Natural killer cell (primary cell): ENCODE data around the gene MT1H. TPM values are rescaled to one million over a fixed set of nuclear protein-coding genes. Genes with fewer than 3 reads are reported as not detected.

Experiments used
- ATAC-seq, 3 donors: fragments of 150-1000 bp in 2 of 3; fragments of 200-7000 bp in 1 of 3; cut with Tn5 transposase; 1 replicate in 1 of 3; 2 replicates in 2 of 3; pipeline ENCODE4 v1.10.0; 2021; ENCODE audit warnings: mild to moderate bottlenecking in 2 of 3, moderate library complexity in 2 of 3
- DNase-seq, 2 donors: peaks; one replicate each; pipeline versions ENCODE4 v3.0.0 to v3.0.0-alpha.2; 2013 to 2021; ENCODE audit warnings: mixed read lengths in 1 of 2
- H3K27ac ChIP-seq: one replicate; pipeline ENCODE4 v1.5.1; 2013; ENCODE audit warnings: mild to moderate bottlenecking, low read length
- H3K27me3 ChIP-seq: one replicate; pipeline ENCODE4 v1.6.1; 2013; ENCODE audit warnings: low read length; ENCODE audit not compliant: control insufficient read depth, insufficient read depth
- H3K36me3 ChIP-seq: one replicate; pipeline ENCODE4 v1.6.1; 2013; ENCODE audit warnings: low read length; ENCODE audit not compliant: control insufficient read depth, insufficient read depth
- H3K4me1 ChIP-seq: one replicate; pipeline ENCODE4 v1.6.1; 2013; ENCODE audit warnings: low read length; ENCODE audit not compliant: control insufficient read depth, insufficient read depth
- H3K4me3 ChIP-seq: one replicate; pipeline ENCODE4 v1.5.1; 2013; ENCODE audit warnings: low read length
- H3K9me3 ChIP-seq: one replicate; pipeline ENCODE4 v1.6.1; 2013; ENCODE audit warnings: low read length; ENCODE audit not compliant: control insufficient read depth, insufficient read depth
- H3K27ac Mint-ChIP-seq, 2 donors: one replicate each; pipeline ENCODE4 v1.8.0; 2022; ENCODE audit warnings: mild to moderate bottlenecking in 2 of 2, mixed read lengths in 2 of 2, moderate library complexity in 1 of 2
- H3K27me3 Mint-ChIP-seq, 2 donors: one replicate each; pipeline ENCODE4 v1.8.0; 2022; ENCODE audit warnings: low read depth in 2 of 2, mixed read lengths in 2 of 2
- H3K36me3 Mint-ChIP-seq: one replicate; pipeline ENCODE4 v1.8.0; 2022; ENCODE audit warnings: mixed read lengths
- H3K4me1 Mint-ChIP-seq, 2 donors: one replicate each; pipeline ENCODE4 v1.8.0; 2022; ENCODE audit warnings: mixed read lengths in 2 of 2
- H3K4me3 Mint-ChIP-seq: one replicate; pipeline ENCODE4 v1.8.0; 2022; ENCODE audit warnings: mild to moderate bottlenecking, moderate library complexity, mixed read lengths
- H3K9me3 Mint-ChIP-seq, 2 donors: one replicate each; pipeline ENCODE4 v1.8.0; 2022; ENCODE audit warnings: mixed read lengths in 2 of 2
- WGBS: methylation state at CpG from one replicate; pipeline ENCODE4 v1.1.7; 2013; ENCODE audit warnings: missing lambda C conversion rate; ENCODE audit not compliant: insufficient coverage; 5-methylcytosine and 5-hydroxymethylcytosine counted together
- intact Hi-C: fragments of 100-400 bp; cut with micrococcal nuclease; formaldehyde crosslinking; loops from one replicate; pipeline ENCODE4 v1.14.2; 2022
- total RNA-seq, 4 donors: library from RNA; stranded (reverse); fragments of 120-200 nt in 1 of 4; gene quantifications; one replicate each; pipeline versions ENCODE4 v1.2.3 to v1.2.4, GENCODE V29; 2013 to 2022
- TF ChIP-seq, protein P1 (sequence below): fragments of 200-600 bp; IDR thresholded peaks from one replicate; pipeline ENCODE4 v1.8.0; 2022; ENCODE audit warnings: antibody characterized with exemption

MT1H gene
- total RNA-seq, 3 donors from 2014 or later (not counting 1 experiment from before 2014, with no cell fraction given) = not detected

GRCh38 chr16:56695246-56695645 lies 25.6 kb downstream of the MT1H start:
- H3K36me3 ChIP-seq = no peaks in the 10 kb centered on the region
- intact Hi-C loops = no loop called here
- WGBS = 58% methylated on average over 1 of the region's 1 CpG
- Mint-ChIP-seq H3K4me1 (no peaks in the 10 kb centered on the region), H3K27ac (no peak overlapping the region), H3K36me3 (no peaks in the 10 kb centered on the region), H3K27me3 (peaks cover 4 to 6% of the 10 kb centered on the region in 2 donors), H3K4me3 (no peak overlapping the region), H3K9me3 (no peaks in the 10 kb centered on the region)
- H3K4me1 ChIP-seq = no peaks in the 10 kb centered on the region
- no peak overlapping the region for H3K27ac ChIP-seq
- H3K4me3 ChIP-seq = no peak overlapping the region
- ATAC-seq (no peak), DNase-seq (no peak)
- H3K27me3 ChIP-seq = no peaks in the 10 kb centered on the region
- TF ChIP-seq, protein P1, sequence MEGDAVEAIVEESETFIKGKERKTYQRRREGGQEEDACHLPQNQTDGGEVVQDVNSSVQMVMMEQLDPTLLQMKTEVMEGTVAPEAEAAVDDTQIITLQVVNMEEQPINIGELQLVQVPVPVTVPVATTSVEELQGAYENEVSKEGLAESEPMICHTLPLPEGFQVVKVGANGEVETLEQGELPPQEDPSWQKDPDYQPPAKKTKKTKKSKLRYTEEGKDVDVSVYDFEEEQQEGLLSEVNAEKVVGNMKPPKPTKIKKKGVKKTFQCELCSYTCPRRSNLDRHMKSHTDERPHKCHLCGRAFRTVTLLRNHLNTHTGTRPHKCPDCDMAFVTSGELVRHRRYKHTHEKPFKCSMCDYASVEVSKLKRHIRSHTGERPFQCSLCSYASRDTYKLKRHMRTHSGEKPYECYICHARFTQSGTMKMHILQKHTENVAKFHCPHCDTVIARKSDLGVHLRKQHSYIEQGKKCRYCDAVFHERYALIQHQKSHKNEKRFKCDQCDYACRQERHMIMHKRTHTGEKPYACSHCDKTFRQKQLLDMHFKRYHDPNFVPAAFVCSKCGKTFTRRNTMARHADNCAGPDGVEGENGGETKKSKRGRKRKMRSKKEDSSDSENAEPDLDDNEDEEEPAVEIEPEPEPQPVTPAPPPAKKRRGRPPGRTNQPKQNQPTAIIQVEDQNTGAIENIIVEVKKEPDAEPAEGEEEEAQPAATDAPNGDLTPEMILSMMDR = no peak
- peaks cover 3% of the 10 kb centered on the region for H3K9me3 ChIP-seq

DNA sequence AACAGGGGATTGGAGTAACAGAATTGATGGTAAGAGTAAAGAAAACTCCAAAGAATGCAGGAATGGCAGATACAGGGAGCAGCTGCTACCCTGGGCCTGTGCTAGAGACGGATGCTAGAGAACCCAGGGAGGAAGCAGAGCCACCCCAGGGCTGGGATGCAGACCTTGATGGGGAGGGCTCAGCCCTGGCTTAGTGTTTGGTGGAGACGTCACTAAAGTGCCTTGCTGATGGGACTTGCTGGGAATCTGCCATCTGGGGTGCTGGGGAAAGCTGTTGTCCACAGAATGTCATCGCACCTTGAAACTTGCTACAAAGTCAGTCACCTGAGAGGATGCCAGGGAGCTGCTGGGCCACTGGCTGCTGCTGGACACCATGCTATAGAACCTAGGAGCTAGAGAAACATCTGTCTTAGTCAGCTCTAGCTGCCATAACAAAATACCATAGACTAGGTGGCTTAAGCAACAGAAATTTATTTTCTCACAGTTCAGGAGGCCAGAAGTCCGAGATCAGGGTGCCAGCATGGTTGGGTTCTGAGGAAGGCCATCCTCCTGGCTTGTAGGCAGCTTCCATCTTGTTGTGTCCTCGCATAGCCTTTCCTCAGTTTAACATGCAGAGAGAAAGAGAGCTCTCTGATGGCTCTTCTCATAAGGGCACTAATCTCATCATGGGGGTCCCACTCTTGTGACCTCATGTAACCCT lies 28.0 kb downstream of the MT1H start:
- Histone ChIP-seq H3K36me3 (no peaks in the 10 kb centered on the region), H3K9me3 (peaks cover 3% of the 10 kb centered on the region), H3K4me1 (no peaks in the 10 kb centered on the region), H3K27ac (no peak overlapping the region), H3K27me3 (no peaks in the 10 kb centered on the region), H3K4me3 (no peak overlapping the region)
- 90% methylated on average over 5 of the region's 5 CpGs for WGBS
- TF ChIP-seq, protein P1 = no peak
- no peak for ATAC-seq
- Mint-ChIP-seq H3K36me3 (no peaks in the 10 kb centered on the region), H3K4me1 (peaks cover 0 to 7% of the 10 kb centered on the region in 2 donors), H3K4me3 (no peak overlapping the region), H3K9me3 (no peaks in the 10 kb centered on the region), H3K27ac (no peak overlapping the region), H3K27me3 (no peaks in the 10 kb centered on the region)
- intact Hi-C loops = no loop called here
- no peak for DNase-seq

GRCh38 chr16:56700195-56700594 lies 30.6 kb downstream of the MT1H start:
- WGBS = 60% methylated on average over 1 of the region's 1 CpG
- H3K4me1 Mint-ChIP-seq = peaks cover 0 to 7% of the 10 kb centered on the region in 2 donors
- Histone ChIP-seq H3K27ac (no peak overlapping the region), H3K36me3 (no peaks in the 10 kb centered on the region), H3K4me3 (no peak overlapping the region), H3K9me3 (peaks cover 3% of the 10 kb centered on the region), H3K27me3 (no peaks in the 10 kb centered on the region), H3K4me1 (no peaks in the 10 kb centered on the region)
- intact Hi-C loops = loop anchor here (5.0 kb wide), 1 partner anchor 753 kb away; no protein-coding TSS in a partner anchor
- no peaks in the 10 kb centered on the region for H3K36me3 Mint-ChIP-seq
- TF ChIP-seq, protein P1 = no peak
- H3K27me3 Mint-ChIP-seq = no peaks in the 10 kb centered on the region
- H3K4me3 Mint-ChIP-seq = no peak overlapping the region
- H3K9me3 Mint-ChIP-seq = no peaks in the 10 kb centered on the region
- ATAC-seq (no peak), DNase-seq (no peak)
- H3K27ac Mint-ChIP-seq = no peak overlapping the region

DNA sequence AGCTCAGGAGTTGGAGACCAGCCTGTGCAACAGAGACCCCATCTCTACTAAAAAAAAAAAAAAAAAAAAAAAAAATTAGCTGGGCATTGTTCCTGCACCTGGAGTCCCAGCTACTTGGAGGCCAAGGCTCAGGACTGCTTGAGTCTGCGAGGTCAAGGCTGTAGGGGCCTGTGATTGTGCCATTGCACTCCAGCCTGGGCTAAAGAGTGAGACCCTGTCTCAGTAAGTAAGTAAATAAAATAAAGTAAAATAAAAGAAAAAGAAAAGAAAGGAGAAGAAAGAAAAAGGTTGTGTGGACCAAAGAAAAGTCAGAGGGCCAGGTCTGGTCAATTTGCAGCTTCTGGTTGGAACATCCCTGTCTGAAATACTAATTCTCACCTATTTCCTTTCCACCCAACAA lies 31.0 kb downstream of the MT1H start:
- Histone ChIP-seq H3K9me3 (peaks cover 3% of the 10 kb centered on the region), H3K4me3 (no peak overlapping the region), H3K27ac (no peak overlapping the region), H3K27me3 (no peaks in the 10 kb centered on the region), H3K36me3 (no peaks in the 10 kb centered on the region), H3K4me1 (no peaks in the 10 kb centered on the region)
- WGBS = 92% methylated on average over 1 of the region's 1 CpG
- ATAC-seq (no peak), DNase-seq (no peak)
- TF ChIP-seq, protein P1 = no peak
- intact Hi-C loops = loop anchor here (5.0 kb wide), 1 partner anchor 753 kb away; no protein-coding TSS in a partner anchor
- no peaks in the 10 kb centered on the region for H3K27me3 Mint-ChIP-seq
- H3K9me3 Mint-ChIP-seq = no peaks in the 10 kb centered on the region
- no peaks in the 10 kb centered on the region for H3K36me3 Mint-ChIP-seq
- H3K27ac Mint-ChIP-seq = no peak overlapping the region
- H3K4me3 Mint-ChIP-seq = no peak overlapping the region
- peaks cover 0 to 7% of the 10 kb centered on the region in 2 donors for H3K4me1 Mint-ChIP-seq
